ENCODE results near the gene TLDC2. TPM values are rescaled to one million over a fixed set of nuclear protein-coding genes. Genes with fewer than 3 reads are reported as not detected.

TLDC2 gene
- total RNA-seq, 1 donor from 2014 or later: not detected

DNA sequence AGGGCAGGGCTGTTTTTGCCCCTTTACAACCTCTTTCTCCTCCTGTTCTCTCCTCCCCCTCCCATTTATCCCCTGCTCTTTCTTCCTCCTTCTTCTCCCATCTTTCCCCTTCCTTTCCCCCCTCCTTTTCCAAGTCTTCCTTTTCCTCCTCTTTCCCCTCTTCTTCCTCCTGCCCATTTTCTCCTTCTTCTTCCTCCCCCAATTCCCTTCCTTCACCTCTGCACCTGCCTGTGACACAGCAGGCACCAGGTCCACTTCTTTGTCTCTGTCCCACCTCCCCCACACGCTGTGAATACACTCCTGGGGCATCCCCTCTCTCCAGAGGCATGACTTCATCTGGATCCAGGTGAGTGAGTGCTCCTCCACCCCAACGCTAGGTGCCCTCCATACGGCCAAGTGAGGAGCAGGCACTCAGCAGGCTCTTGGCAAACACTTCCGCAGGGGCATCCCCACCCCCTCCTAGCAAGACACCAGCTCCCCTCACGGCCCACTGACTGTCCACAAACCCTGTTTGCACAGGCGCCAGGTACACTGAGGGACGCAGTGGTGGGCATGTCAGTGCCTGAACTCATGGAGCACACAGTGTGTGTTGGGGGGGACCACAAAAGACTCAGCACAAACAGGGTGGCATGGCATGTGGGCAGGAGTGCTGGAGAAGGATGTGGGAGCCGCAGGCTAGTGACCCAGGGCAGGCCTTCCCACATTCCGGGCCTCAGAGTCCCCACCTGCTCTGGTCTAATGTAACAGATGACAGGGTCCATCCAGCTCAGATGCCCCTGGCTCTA is 10.7 kb upstream of the TLDC2 start:
- H3K27ac ChIP-seq (ENCODE audit: low read depth, low read length): no peak overlapping the region
- H3K9me3 Mint-ChIP-seq (ENCODE audit: unreplicated experiment): peaks cover 2% of the 10 kb centered on the region
- no peak overlapping the region for H2AFZ ChIP-seq (ENCODE audit: low read depth, low read length)
- H4K20me1 ChIP-seq (ENCODE audit: insufficient read depth, low read length): peaks cover 21% of the 10 kb centered on the region
- H3K79me2 ChIP-seq (ENCODE audit: insufficient read depth, low read length): peaks cover 29% of the 10 kb centered on the region
- no peak overlapping the region for H3K4me2 ChIP-seq (ENCODE audit: low read length)
- peaks cover 8% of the 10 kb centered on the region for H3K27me3 Mint-ChIP-seq (ENCODE audit: low read depth, unreplicated experiment)
- DNase-seq (ENCODE audit: low read depth) (no peak), FAIRE-seq (no peak)
- H3K27me3 ChIP-seq (ENCODE audit: insufficient read depth, low read length): no peaks in the 10 kb centered on the region
- H3K4me3 Mint-ChIP-seq (ENCODE audit: unreplicated experiment): peak overlapping the region; percentile 77
- H3K9ac ChIP-seq (ENCODE audit: low read length): no peak overlapping the region
- H3K4me1 ChIP-seq (ENCODE audit: insufficient read depth, low read length): peaks cover 25% of the 10 kb centered on the region
- peaks cover 2% of the 10 kb centered on the region for H3K36me3 Mint-ChIP-seq (ENCODE audit: low read depth, unreplicated experiment)
- no peak overlapping the region for H3K27ac Mint-ChIP-seq (ENCODE audit: unreplicated experiment)
- H3K9me3 ChIP-seq (ENCODE audit: insufficient read depth, low read depth, low read length): no peaks in the 10 kb centered on the region
- TF ChIP-seq, protein P1, sequence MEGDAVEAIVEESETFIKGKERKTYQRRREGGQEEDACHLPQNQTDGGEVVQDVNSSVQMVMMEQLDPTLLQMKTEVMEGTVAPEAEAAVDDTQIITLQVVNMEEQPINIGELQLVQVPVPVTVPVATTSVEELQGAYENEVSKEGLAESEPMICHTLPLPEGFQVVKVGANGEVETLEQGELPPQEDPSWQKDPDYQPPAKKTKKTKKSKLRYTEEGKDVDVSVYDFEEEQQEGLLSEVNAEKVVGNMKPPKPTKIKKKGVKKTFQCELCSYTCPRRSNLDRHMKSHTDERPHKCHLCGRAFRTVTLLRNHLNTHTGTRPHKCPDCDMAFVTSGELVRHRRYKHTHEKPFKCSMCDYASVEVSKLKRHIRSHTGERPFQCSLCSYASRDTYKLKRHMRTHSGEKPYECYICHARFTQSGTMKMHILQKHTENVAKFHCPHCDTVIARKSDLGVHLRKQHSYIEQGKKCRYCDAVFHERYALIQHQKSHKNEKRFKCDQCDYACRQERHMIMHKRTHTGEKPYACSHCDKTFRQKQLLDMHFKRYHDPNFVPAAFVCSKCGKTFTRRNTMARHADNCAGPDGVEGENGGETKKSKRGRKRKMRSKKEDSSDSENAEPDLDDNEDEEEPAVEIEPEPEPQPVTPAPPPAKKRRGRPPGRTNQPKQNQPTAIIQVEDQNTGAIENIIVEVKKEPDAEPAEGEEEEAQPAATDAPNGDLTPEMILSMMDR (IDR thresholded peaks at IDR 0.05; ENCODE audit: insufficient read depth, low read depth, low read length): no peak
- no peak for TF ChIP-seq EZH2 (IDR thresholded peaks at IDR 0.05; ENCODE audit: insufficient read depth, low read length)
- peaks cover 7% of the 10 kb centered on the region for H3K4me1 Mint-ChIP-seq (ENCODE audit: low read depth, unreplicated experiment)
- no peak overlapping the region for H3K4me3 ChIP-seq (ENCODE audit: insufficient read depth, low read depth, low read length)
- no peaks in the 10 kb centered on the region for H3K36me3 ChIP-seq (ENCODE audit: insufficient read depth, low read length)

DNA sequence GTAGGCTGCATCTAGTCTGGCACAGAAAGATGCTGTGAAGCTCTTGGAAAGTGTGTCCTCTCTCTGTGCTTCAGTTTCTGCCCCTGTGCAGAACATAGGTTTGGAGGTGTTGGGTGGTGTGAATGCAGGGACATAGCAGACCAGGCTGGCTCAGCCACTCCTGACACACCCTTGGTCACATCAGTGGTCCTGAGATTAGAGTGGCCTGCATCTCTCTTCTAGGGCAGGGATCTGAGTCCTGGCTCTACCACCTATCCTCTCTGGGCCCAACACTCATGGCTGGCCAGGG is 10.1 kb upstream of the TLDC2 start:
- peaks cover 8% of the 10 kb centered on the region for H3K27me3 Mint-ChIP-seq (ENCODE audit: low read depth, unreplicated experiment)
- no peaks in the 10 kb centered on the region for H3K36me3 Mint-ChIP-seq (ENCODE audit: low read depth, unreplicated experiment)
- DNase-seq (ENCODE audit: low read depth) (no peak), FAIRE-seq (no peak)
- H4K20me1 ChIP-seq (ENCODE audit: insufficient read depth, low read length): peaks cover 16% of the 10 kb centered on the region
- no peak overlapping the region for H3K4me3 Mint-ChIP-seq (ENCODE audit: unreplicated experiment)
- H3K9ac ChIP-seq (ENCODE audit: low read length): no peak overlapping the region
- no peaks in the 10 kb centered on the region for H3K9me3 ChIP-seq (ENCODE audit: insufficient read depth, low read depth, low read length)
- H3K9me3 Mint-ChIP-seq (ENCODE audit: unreplicated experiment): peaks cover 2% of the 10 kb centered on the region
- no peaks in the 10 kb centered on the region for H3K36me3 ChIP-seq (ENCODE audit: insufficient read depth, low read length)
- H3K4me3 ChIP-seq (ENCODE audit: insufficient read depth, low read depth, low read length): no peak overlapping the region
- H3K4me1 ChIP-seq (ENCODE audit: insufficient read depth, low read length): peaks cover 21% of the 10 kb centered on the region
- H3K79me2 ChIP-seq (ENCODE audit: insufficient read depth, low read length): peaks cover 24% of the 10 kb centered on the region
- H3K4me1 Mint-ChIP-seq (ENCODE audit: low read depth, unreplicated experiment): peaks cover 4% of the 10 kb centered on the region
- TF ChIP-seq, protein P1 (IDR thresholded peaks at IDR 0.05; ENCODE audit: insufficient read depth, low read depth, low read length): no peak
- TF ChIP-seq EZH2 (IDR thresholded peaks at IDR 0.05; ENCODE audit: insufficient read depth, low read length): no peak
- no peak overlapping the region for H3K27ac Mint-ChIP-seq (ENCODE audit: unreplicated experiment)
- no peaks in the 10 kb centered on the region for H3K27me3 ChIP-seq (ENCODE audit: insufficient read depth, low read length)
- H3K4me2 ChIP-seq (ENCODE audit: low read length): no peak overlapping the region
- no peak overlapping the region for H3K27ac ChIP-seq (ENCODE audit: low read depth, low read length)
- H2AFZ ChIP-seq (ENCODE audit: low read depth, low read length): no peak overlapping the region

DNA sequence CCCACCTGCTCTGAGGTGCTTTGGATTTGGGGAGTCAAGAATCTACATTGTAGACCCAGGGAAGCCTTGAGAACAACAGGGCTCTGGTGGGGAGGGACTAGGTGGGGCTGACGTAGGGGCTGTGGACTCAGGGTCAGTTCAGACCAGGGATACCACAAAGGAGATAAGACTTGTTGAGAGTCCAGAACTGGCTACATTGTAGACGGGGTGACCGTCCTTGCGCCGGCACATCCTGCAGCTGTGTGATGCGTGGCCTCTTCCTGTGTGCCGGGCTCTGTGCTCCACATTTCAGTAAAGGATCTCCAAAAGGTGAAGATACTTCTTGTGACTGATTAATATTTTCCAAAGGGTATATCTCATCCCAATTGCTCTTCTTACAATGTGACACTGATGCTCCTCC is 9.8 kb upstream of the TLDC2 start:
- peaks cover 17% of the 10 kb centered on the region for H3K4me1 ChIP-seq (ENCODE audit: insufficient read depth, low read length)
- Mint-ChIP-seq H3K27ac (ENCODE audit: unreplicated experiment) (no peak overlapping the region), H3K4me1 (ENCODE audit: low read depth, unreplicated experiment) (peaks cover 3% of the 10 kb centered on the region), H3K36me3 (ENCODE audit: low read depth, unreplicated experiment) (no peaks in the 10 kb centered on the region), H3K9me3 (ENCODE audit: unreplicated experiment) (peaks cover 2% of the 10 kb centered on the region), H3K27me3 (ENCODE audit: low read depth, unreplicated experiment) (peaks cover 8% of the 10 kb centered on the region), H3K4me3 (ENCODE audit: unreplicated experiment) (no peak overlapping the region)
- no peak overlapping the region for H3K4me3 ChIP-seq (ENCODE audit: insufficient read depth, low read depth, low read length)
- no peak overlapping the region for H2AFZ ChIP-seq (ENCODE audit: low read depth, low read length)
- no peak for FAIRE-seq
- DNase-seq (ENCODE audit: low read depth): no peak
- H3K9ac ChIP-seq (ENCODE audit: low read length): no peak overlapping the region
- H4K20me1 ChIP-seq (ENCODE audit: insufficient read depth, low read length): peaks cover 13% of the 10 kb centered on the region
- H3K4me2 ChIP-seq (ENCODE audit: low read length): no peak overlapping the region
- no peaks in the 10 kb centered on the region for H3K27me3 ChIP-seq (ENCODE audit: insufficient read depth, low read length)
- TF ChIP-seq EZH2 (IDR thresholded peaks at IDR 0.05; ENCODE audit: insufficient read depth, low read length): no peak
- TF ChIP-seq, protein P1 (IDR thresholded peaks at IDR 0.05; ENCODE audit: insufficient read depth, low read depth, low read length): no peak
- peaks cover 20% of the 10 kb centered on the region for H3K79me2 ChIP-seq (ENCODE audit: insufficient read depth, low read length)
- H3K9me3 ChIP-seq (ENCODE audit: insufficient read depth, low read depth, low read length): no peaks in the 10 kb centered on the region
- no peak overlapping the region for H3K27ac ChIP-seq (ENCODE audit: low read depth, low read length)
- H3K36me3 ChIP-seq (ENCODE audit: insufficient read depth, low read length): no peaks in the 10 kb centered on the region

Data from astrocyte (in vitro differentiated cells and primary cell).